ENCODE measurements around the gene CTR9.
"Not testable (repeated sequence)": the region's sequence is repeated elsewhere in the genome, so short reads cannot be mapped to it uniquely, and the experiment has no call there.

Gene CTR9

DNA sequence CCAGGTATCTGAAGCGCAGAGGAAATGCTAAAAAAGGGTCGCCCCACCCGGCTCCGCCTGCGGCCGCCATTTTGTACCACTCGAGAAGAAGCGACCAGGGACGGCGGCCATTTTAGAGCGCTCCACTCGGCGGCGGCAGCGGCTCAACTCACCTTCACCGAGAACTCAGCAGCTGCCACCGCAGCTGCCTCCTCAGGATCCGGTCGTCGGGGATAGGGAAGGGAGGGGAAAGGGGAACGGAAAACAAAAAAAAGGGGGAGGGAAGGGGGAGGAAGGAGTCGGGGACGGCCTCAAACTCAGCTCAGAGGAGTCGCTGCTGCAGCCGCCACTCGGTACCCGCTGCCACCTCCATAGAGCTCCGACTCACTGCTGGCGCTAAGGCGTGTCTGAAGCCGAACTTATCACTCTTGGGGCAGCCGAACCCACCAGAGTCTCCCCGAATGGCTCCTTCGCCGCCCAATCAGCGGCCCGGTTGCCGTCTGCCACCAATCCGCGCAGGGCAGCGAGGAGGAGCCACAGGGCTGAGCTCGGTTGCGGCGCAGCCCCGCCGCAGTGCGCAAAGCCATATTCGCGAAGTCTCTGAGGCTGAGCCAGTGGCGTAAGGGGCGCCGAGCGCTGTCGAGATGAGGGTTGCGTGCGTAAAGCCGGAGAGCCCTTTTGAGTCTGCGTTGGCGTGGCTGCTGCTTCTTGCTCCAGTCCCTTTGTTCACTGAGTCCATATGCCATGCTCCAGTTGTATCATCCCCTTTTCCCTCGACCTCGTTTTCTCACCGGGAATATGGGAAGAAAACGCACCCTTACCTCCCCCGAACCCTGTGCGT is 57.7 kb downstream of the CTR9 start, which contains the start of gene EIF4G2:
Gene EIF4G2 (minus strand): TSS at position 374 of the 820 bp plus-strand sequence.
- TF ChIP-seq CTCF (IDR thresholded peaks at IDR 0.05): no peak
- peak within 1 kb of the TSS; percentile 95 for H3K27ac ChIP-seq
- H3K36me3 ChIP-seq: peaks cover 33% of the 10 kb centered on the region
- H3K9me3 ChIP-seq: no peaks in the 10 kb centered on the region
- H3K4me3 ChIP-seq (ENCODE audit: low read depth in 1 of 2, low read length in 1 of 2): peak within 1 kb of the TSS; percentile 93 to 96
- H3K4me1 ChIP-seq (ENCODE audit: control insufficient read depth in 1 of 2, insufficient read depth in 1 of 2, low read depth in 1 of 2, low read length in 1 of 2): peaks cover 40 to 41% of the 10 kb centered on the region in 2 experiments
- no peaks in the 10 kb centered on the region for H3K27me3 ChIP-seq

DNA sequence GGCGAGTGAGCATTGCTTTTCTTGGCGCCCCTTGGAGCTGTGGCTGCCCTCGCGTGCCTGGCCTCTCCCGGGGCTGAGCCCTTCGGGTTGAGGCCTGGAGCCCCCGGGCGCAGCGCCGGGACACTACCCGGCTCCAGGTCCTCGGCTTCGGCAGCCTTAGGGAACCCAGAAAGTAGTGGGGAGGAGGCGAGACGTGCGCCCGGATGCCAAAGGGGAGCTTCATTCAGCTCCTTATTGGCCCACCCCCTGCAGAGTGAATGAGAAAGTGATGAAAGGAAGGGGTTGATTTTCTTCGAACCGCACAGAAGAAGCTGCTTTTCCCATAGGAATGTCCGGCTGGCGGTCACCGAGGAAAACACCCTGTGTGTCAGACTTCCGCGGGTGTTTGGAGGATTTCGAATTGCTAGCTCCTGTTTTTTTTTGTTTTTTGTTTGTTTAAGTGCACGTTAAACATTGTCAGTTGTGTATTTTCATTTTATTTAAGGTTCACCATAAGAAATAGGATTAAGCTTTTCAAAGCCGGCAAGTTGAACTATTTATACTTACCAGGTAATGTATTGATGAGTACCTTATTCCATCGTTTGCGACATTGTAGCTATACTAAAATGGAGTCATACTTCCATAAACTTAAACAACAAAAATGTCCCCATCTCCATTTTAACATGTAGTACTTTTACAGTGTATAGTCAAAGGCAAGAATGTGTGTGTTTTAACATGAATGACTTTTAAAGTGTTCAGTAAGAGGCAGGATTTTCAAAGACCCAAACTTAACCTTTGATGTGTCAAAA is 58.5 kb downstream of the CTR9 start:
- Histone ChIP-seq H3K36me3 (peaks cover 25% of the 10 kb centered on the region), H3K27me3 (no peaks in the 10 kb centered on the region), H3K9me3 (no peaks in the 10 kb centered on the region), H3K4me1 (ENCODE audit: control insufficient read depth in 1 of 2, insufficient read depth in 1 of 2, low read depth in 1 of 2, low read length in 1 of 2) (peaks cover 37 to 41% of the 10 kb centered on the region in 2 experiments), H3K4me3 (ENCODE audit: low read depth in 1 of 2, low read length in 1 of 2) (peak overlapping the region; percentile 93 to 96), H3K27ac (peak overlapping the region; percentile 95)
- TF ChIP-seq CTCF (IDR thresholded peaks at IDR 0.05): no peak

- H3K4me3 ChIP-seq (ENCODE audit: low read depth in 1 of 2, low read length in 1 of 2): no peak overlapping the region
- H3K27ac ChIP-seq: no peak overlapping the region
- TF ChIP-seq CTCF (IDR thresholded peaks at IDR 0.05): no peak
- H3K9me3 ChIP-seq: no peaks in the 10 kb centered on the region
- no peaks in the 10 kb centered on the region for H3K36me3 ChIP-seq
- H3K27me3 ChIP-seq: no peaks in the 10 kb centered on the region
- peaks cover 11 to 13% of the 10 kb centered on the region in 2 experiments for H3K4me1 ChIP-seq (ENCODE audit: control insufficient read depth in 1 of 2, insufficient read depth in 1 of 2, low read depth in 1 of 2, low read length in 1 of 2)
Observed at GRCh38 chr11:10813945-10814344, 62.9 kb downstream of the CTR9 start.

- no peaks in the 10 kb centered on the region for H3K27me3 ChIP-seq
- no peaks in the 10 kb centered on the region for H3K36me3 ChIP-seq
- no peak overlapping the region for H3K27ac ChIP-seq
- TF ChIP-seq CTCF (IDR thresholded peaks at IDR 0.05): no peak
- H3K4me1 ChIP-seq (ENCODE audit: control insufficient read depth in 1 of 2, insufficient read depth in 1 of 2, low read depth in 1 of 2, low read length in 1 of 2): no peaks in the 10 kb centered on the region
- H3K9me3 ChIP-seq: no peaks in the 10 kb centered on the region
- H3K4me3 ChIP-seq (ENCODE audit: low read depth in 1 of 2, low read length in 1 of 2): no peak overlapping the region
Observed at GRCh38 chr11:10818594-10818993, 67.5 kb downstream of the CTR9 start.

DNA sequence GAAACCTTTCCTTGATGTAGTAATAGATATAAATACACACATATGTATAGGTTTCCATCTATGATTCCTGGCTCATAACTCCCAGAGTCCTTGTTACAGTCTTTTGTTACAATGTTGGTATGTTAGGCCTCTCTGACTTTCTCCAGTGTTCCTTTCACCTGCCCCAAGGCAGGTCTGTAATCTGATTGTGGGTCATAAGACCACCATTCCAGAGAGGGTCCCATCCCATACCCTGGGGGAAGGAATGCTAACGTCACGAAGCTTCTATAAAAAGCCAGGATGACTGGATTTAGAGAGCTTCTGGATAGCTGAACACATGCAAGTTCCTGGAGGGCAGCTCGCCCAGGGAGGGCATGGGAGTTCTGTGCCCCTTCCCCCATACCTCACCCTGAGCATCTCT is 71.4 kb downstream of the CTR9 start:
- not testable (repeated sequence) for H3K9me3 ChIP-seq, H3K36me3 ChIP-seq

GRCh38 chr11:10823152-10823579 is 72.1 kb downstream of the CTR9 start:
- no peak for TF ChIP-seq CTCF (IDR thresholded peaks at IDR 0.05)
- H3K27me3 ChIP-seq: no peaks in the 10 kb centered on the region
- H3K27ac ChIP-seq: no peak overlapping the region
- H3K4me3 ChIP-seq (ENCODE audit: low read depth in 1 of 2, low read length in 1 of 2): no peak overlapping the region
- peaks cover 0 to 5% of the 10 kb centered on the region in 2 experiments for H3K4me1 ChIP-seq (ENCODE audit: control insufficient read depth in 1 of 2, insufficient read depth in 1 of 2, low read depth in 1 of 2, low read length in 1 of 2)
- H3K36me3 ChIP-seq: no peaks in the 10 kb centered on the region
- H3K9me3 ChIP-seq: no peaks in the 10 kb centered on the region

More for the DNA sequence above, 71.4 kb downstream of the CTR9 start:
- H3K4me1 ChIP-seq (ENCODE audit: control insufficient read depth in 1 of 2, insufficient read depth in 1 of 2, low read depth in 1 of 2, low read length in 1 of 2); H3K27ac ChIP-seq; H3K4me3 ChIP-seq (ENCODE audit: low read depth in 1 of 2, low read length in 1 of 2); H3K27me3 ChIP-seq: not testable (repeated sequence)
